ENCODE data around the gene PAQR5.
"Not testable (repeated sequence)": the region's sequence is repeated elsewhere in the genome, so short reads cannot be mapped to it uniquely, and the experiment has no call there.

Gene PAQR5

DNA sequence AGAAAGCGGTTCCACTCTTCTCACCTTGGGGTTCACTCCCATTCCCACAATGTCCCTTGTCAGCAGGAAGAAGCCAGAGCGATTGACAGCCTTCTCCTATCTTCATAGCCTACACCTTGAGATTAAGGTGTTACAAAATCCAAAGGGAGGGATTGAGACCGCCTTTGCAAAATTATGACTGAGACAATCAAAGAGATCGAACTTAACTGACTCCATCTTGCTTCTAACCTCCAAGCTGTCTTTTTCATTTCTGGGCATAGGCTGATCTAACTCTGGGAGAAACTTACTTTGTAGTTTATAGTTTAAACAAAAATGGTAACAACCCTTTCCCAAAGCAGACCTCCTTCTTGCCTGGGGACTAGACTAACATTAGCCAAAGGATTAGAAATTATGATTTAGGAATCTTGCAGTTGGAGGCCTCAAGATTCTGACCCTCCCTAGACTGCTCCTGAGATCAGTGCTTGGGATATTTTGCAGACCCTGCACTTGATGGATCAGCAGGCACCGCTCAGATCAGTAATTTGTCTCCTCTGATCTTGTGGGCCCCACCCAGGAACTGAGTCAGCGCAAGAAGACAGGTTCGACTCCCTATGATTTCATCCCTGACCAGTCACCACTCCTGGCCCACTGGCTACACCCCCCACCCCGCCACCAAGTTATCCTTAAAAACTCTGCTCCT, 40.0 kb downstream of the PAQR5 start:
- in situ Hi-C loops (cut with HindIII; ENCODE audit: low pct_ligation_motif_present, low pct_unique_long_range_greater_than_20kb, low sequenced_read_pairs), result no loop called here

DNA sequence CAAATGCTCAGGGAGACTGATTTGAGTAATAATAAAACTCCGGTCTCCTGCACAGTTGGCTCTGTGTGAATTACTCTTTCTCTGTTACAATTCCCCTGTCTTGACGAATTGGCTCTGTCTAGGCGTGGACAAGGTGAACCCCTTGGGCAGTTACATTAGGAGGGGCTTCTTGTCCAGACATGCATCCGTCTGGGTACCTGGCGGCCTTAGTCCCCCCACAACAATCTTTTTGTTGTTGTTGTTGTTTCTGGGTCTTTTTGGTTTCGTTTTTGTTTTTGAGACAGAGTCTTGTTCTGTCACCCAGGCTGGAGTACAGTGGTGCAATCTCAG, 40.5 kb downstream of the PAQR5 start:
- in situ Hi-C loops (cut with HindIII; ENCODE audit: low pct_ligation_motif_present, low pct_unique_long_range_greater_than_20kb, low sequenced_read_pairs); DNase-seq: not testable (repeated sequence)

More for the DNA sequence above, 40.0 kb downstream of the PAQR5 start:
- DNase-seq, result no peak

DNA sequence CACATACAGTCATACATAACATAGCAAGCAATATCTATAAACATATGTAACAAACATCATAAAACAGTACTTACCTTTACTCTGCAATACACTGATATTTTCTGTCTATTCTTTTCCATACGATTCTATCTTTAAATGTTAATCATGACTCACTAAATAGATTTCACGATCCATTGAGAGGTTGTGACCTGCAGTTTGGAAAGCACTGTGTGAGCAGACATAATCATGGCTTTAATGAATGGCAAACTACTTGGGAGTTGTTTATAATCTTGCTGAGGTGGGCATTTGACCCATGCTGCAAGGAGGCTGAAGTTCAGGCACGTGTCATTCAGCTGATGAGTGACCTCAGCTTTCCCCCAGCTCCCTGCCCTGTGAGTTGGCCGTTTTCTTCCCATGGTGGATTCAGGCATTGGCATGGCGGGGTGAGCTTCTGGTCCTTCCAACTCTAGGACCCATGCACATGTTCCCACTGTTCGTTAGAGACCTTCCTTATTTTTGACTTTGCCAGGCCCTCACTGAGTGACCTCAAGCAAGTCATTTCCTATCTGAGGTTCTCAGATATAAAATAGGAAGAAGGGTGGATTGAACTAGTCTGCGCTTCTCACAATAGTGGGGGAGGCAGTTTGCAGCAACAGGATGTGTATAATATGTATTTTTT, 41.7 kb downstream of the PAQR5 start:
- in situ Hi-C loops (cut with HindIII; ENCODE audit: low pct_ligation_motif_present, low pct_unique_long_range_greater_than_20kb, low sequenced_read_pairs), result no loop called here
- no peak for DNase-seq

DNA sequence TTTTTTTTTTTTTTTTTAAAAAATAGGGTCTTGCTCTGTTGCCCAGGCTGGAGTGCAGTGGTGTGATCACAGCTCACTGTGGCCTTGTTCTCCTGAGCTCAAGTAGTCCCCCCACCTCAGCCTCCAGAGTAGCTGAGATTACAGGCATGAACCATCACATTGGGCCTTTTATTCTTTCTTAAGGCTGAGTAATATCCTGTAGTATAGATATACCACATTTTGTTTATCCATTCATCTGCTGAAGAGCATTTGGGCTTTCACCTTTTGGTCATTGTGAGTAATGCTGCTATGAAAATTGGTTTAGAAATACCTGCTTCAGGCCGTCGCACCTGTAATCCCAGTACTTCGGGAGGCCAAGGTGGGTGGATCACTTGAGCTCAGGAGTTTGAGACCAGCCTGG, 42.6 kb downstream of the PAQR5 start:
- no peak for DNase-seq
- in situ Hi-C loops (cut with HindIII; ENCODE audit: low pct_ligation_motif_present, low pct_unique_long_range_greater_than_20kb, low sequenced_read_pairs), result no loop called here

DNA sequence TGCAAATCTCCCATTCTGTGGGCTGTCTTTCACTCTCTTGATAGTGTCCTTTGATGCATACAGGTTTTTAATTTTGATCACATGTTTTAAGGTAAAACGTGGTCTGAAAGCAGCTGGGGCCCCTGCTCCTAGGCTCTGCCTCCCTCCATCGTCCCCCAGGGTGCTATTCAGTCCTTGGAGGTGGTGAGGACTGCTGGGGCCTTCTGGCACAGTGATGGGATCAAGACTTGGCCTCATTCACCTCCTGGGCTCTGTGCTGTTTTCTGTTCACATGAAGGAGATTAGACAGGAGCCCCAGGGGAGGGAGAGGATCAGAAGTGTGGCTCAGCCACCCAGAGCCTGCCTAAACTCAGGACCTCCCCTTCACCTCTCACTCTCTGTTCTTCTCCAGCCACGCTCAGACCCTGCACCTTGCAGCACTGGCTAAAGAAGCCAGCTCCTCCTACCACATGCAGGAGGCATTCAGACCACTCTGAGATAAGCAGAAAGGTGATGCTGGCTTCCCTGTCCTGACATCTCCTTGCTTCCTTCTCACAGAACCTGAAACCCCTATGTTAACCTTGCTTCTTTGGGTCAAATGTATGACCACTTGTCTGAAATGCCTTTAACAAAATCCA, 43.9 kb downstream of the PAQR5 start:
- no peak for DNase-seq
- in situ Hi-C loops (cut with HindIII; ENCODE audit: low pct_ligation_motif_present, low pct_unique_long_range_greater_than_20kb, low sequenced_read_pairs), result no loop called here

DNA sequence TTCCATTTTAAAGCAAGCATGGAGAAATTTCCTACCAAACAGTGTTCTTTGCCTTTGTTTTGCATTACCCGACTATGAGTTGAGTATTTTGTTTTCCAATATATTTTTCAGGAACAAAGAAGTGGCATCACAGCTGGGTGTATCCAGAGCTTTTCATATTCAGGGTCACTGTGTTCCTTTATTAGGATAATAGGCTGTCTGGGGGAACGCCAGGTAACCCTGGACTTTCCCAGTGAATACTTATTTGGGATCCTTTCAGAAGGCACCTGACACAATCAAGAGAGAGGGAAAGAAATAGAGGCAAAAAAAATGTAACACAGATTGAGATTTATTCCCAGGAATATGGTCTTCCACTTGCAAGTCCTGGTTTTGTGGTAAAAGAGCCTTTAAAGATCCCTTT, 44.4 kb downstream of the PAQR5 start:
- no peak for DNase-seq
- in situ Hi-C loops (cut with HindIII; ENCODE audit: low pct_ligation_motif_present, low pct_unique_long_range_greater_than_20kb, low sequenced_read_pairs), result no loop called here

DNA sequence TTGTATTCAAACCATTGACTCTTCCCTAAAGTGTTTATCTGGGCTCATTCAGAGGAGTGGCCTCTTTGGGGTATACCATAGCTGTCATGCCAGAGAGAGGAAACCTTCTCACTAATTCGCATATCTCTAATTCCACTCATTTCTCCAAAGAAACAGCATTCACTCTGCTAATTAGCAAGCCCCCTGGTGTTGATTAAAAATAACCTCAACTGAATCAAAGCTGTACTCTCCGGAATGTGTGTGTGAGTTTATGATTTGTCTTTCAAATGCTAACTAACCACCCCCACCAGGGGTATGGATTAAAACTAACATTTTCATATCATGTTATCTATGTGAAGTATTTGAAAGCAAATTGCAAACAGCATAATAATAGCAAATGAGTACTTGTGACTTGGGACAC, 45.5 kb downstream of the PAQR5 start:
- in situ Hi-C loops (cut with HindIII; ENCODE audit: low pct_ligation_motif_present, low pct_unique_long_range_greater_than_20kb, low sequenced_read_pairs), result no loop called here
- no peak for DNase-seq

DNA sequence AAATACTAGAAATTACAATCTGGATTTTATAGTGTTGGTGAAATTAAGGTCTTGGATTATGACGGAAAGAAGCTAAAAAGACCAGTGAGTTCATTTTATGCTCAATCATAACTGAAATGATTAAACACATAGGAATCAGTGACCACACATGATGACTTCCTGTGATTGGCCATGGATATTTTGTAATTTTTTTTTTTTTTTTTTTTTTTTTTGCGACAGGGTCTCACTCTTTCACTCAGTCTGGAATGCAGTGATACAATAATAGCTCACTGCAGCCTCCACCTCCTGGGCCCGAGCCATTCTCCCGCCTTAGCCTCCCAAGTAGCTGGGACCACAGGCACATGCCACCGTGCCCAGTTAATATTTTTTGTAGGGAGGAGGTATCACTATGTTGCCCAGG, 47.4 kb downstream of the PAQR5 start:
- DNase-seq, result no peak
- in situ Hi-C loops (cut with HindIII; ENCODE audit: low pct_ligation_motif_present, low pct_unique_long_range_greater_than_20kb, low sequenced_read_pairs), result no loop called here

DNA sequence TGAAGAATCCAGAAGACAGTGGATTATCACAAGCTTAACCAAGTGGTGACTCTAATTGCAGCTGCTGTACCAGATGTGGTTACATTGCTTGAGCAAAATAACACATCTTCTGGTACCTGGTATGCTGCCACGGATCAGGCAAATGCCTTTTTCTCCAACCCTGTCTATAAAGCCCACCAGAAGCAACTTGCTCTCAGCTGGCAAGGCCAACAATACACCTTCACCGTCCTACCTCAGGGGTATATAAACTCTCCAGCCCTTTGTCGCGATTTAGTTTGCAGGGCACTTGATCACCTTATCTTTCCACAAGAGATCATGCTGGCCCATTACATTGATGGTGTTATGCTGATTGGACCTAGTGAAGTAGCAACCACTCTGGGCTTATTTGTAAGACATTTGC, 52.6 kb downstream of the PAQR5 start:
- no peak for DNase-seq
- in situ Hi-C loops (cut with HindIII; ENCODE audit: low pct_ligation_motif_present, low pct_unique_long_range_greater_than_20kb, low sequenced_read_pairs), result no loop called here

DNA sequence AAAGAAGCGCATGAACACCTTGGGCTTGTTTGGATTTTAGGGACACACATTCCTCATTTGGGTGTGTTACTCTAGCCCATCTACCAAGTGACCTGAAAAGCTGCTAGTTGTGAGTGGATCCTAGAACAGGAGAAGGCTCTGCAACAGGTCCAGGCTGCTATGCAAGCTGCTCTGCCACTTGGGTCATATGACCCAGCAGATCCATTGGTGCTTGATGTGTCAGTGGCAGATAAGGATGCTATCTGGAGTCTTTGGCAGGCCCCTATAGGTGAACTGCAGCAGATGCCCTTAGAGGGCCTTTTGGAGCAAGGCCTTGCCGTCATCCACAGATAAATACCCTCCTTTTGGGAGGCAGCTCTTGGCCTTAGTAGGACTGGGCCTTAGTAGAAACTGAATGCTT, 53.2 kb downstream of the PAQR5 start:
- in situ Hi-C loops (cut with HindIII; ENCODE audit: low pct_ligation_motif_present, low pct_unique_long_range_greater_than_20kb, low sequenced_read_pairs), result no loop called here
- no peak for DNase-seq

DNA sequence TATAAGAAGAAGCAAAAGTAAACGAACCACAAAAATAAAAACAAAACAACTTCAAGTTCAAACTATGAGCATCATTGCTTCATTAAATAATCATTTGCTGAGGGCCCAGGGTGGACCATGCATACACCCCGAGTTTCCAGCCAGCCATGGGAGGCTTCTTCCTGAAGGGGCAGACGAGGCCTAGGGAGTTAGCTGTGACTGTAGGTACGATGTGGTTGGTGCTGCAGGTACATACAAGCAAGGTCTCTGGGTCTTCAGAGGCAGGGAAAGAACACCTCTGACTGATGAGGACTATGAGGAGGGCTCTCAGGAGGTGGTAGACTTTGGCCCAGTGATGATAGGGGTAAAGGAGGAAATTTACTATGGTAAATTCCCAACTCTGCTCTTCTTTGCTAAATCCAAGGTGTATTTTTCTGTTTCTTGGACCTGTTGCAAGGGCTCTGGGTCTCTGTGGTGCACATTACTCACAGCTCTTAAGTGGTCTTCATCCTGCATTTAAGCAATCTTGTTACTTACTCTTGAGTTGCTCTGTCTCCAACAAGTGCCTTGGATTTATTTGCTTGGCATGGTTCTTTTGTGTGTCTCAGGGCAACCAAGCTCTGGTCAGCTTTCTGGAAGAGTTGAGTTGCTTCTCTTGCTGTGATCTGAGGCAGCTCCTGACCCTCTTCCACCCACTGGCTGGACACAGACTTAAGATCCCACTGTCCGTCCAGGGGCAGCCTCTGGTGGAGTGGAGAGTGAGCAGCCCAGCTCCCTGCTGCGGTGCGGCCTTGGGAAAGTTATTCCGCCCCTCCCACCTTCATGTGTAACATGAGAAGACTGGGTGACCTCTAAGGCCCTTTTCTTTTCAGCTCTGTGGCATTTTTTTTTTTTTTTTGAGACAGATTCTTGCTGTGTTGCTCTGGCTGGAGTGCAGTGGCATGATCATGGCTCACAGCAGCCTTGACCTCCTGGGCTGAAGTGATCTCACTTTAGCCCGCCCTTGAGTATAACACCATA, 59.4 kb downstream of the PAQR5 start:
- DNase-seq, result no peak
- in situ Hi-C loops (cut with HindIII; ENCODE audit: low pct_ligation_motif_present, low pct_unique_long_range_greater_than_20kb, low sequenced_read_pairs), result no loop called here

DNA sequence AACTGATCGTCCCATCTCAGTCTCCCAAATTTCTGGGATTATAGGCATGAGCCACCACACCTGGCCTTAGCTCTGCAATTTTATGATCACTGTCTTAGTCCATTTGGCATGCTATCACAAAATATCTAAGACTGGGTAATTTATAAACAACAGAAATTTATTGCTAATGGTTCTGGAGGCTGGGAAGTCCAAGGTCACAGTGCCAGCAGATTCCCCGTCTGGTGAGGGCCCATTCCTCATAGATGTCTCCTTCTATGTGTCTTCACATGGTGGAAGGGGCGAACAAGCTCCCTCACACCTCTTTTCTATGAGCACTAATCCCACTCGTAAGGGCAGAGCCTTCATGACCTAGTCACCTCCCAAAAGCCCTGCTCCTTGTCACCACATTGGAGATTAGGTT, 60.1 kb downstream of the PAQR5 start:
- in situ Hi-C loops (cut with HindIII; ENCODE audit: low pct_ligation_motif_present, low pct_unique_long_range_greater_than_20kb, low sequenced_read_pairs), result no loop called here
- DNase-seq, result no peak

DNA sequence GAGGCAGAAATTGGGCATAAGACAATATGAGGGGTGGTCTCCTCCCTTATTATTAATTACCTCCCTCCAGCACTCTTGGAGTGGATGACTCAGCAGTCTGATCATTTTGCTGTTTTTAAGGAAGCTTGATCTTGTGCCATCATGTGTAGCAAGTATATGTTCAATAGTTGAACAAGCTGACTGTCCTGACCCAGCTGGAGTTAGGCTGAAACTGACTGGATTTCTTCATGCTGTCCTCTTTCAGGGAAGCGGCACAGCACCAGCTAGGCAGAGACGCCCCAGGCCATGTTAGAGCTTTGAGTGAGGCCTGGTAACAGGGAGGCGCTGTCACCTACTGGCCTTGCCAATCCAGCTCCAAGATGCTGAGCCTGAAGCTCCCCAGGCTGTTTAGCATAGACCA, 61.0 kb downstream of the PAQR5 start:
- in situ Hi-C loops (cut with HindIII; ENCODE audit: low pct_ligation_motif_present, low pct_unique_long_range_greater_than_20kb, low sequenced_read_pairs), result no loop called here
- DNase-seq, result no peak

DNA sequence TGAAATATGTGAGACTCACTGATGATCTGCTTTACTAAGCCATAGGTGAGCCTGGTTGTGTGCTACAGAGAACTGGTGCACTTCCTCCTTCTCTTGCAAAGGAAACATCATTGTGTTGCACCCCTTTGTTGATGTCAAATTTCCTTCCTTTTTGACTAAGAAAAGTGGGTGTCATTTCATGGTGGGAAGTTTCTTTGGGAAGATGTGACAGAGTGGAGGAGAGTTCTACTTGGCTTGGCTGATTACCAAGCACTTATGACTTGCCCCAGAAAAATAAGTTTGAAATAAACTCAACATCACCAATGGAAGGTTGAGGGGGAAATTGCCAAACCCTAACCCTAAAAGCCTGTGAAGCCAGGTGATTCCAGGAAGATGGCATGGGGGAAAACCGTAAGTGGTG, 61.9 kb downstream of the PAQR5 start:
- in situ Hi-C loops (cut with HindIII; ENCODE audit: low pct_ligation_motif_present, low pct_unique_long_range_greater_than_20kb, low sequenced_read_pairs), result no loop called here
- DNase-seq, result no peak

DNA sequence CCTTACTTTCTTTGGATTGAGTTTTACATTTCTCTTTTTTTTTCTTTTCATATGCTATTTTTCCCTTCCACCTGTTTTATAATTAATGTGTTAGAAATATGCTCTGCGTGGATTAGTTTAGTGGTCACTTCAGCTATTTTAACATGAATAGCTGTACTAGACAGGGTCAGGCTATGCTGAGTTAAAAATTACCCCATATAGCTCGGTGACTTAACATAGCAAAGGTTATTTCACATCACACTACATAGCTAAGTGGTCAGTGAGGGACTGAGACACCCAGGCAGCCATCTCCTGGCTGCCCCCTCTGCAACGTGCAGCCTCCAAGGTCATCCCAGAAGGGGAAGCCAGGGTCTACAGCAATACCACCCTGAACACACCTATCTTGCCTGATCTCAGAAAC, 68.5 kb downstream of the PAQR5 start:
- in situ Hi-C loops (cut with HindIII; ENCODE audit: low pct_ligation_motif_present, low pct_unique_long_range_greater_than_20kb, low sequenced_read_pairs), result no loop called here
- no peak for DNase-seq

DNA sequence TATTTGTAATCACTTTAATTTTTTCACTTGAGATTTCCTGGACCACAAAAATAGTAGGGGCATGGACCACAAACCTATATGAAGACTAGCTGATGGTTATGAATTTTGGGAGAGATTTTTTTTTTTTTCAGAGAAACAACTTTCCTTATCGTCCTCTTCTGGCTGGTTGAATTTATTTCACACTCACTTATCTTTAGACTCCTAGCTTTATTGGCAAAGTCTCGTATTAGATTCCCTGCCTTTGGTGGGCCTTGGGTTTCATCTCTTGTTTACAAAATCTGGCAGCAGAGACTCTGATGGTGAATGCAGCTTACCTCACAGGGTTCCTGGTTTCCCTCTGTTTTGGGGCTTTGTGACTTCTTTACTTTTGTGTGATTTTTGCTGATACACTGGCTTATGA, 70.9 kb downstream of the PAQR5 start:
- no peak for DNase-seq
- in situ Hi-C loops (cut with HindIII; ENCODE audit: low pct_ligation_motif_present, low pct_unique_long_range_greater_than_20kb, low sequenced_read_pairs), result no loop called here

DNA sequence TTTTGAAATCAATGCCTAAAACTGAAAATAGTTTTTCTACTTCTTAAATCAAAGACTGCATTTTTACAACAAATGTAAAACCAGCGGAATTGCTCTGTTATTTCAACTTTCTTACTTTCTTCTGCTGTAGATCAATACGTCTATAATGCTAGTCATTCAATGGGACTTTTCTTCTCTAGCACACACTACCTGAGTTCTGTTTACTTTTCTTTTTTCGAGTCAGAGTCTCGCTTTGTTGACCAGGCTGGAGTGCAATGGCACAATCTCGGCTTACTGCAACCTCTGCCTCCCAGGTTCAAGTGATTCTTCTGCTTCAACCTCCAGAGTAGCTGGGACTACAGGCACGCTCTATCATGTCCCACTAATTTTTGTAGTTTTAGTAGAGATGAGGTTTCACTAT, 74.7 kb downstream of the PAQR5 start:
- no peak for DNase-seq
- in situ Hi-C loops (cut with HindIII; ENCODE audit: low pct_ligation_motif_present, low pct_unique_long_range_greater_than_20kb, low sequenced_read_pairs), result no loop called here

DNA sequence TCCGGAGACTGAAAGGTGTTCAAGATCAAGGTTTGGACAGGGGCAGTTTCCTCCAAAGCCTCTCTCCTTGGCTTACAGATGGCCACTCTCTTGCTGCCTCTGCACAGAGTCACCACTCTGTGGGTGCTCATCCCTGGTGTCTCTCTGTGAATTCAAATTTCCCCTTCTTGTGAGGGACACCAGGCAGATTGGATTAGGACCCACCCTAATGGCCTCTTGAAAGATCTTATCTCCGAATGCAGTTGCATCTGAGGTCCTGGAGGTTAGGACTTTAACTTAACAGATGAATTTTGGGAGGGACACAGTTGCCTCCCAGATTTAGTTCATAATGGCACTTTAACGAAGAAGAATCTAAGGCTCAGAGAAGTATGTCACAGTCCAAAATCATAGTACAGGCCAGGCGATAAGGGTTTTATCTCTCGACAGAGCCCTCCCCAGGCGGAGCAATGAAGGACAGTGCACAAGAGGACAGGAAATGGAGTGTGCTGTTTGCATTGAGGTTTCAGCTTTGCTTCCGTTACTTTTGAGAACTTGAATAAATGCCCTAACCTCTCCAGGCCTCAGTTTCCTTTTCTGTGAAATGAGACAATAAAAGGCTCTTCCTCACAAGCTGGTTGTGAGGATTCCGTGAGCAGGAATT, 76.6 kb downstream of the PAQR5 start:
- no peak for DNase-seq
- in situ Hi-C loops (cut with HindIII; ENCODE audit: low pct_ligation_motif_present, low pct_unique_long_range_greater_than_20kb, low sequenced_read_pairs), result no loop called here

All from ACHN (cell line).